Measurements from ENCODE around the gene KCNQ4.
A peak's percentile ranks its signal among the peaks of the same experiment; 100 is the strongest.

KCNQ4 gene

DNA sequence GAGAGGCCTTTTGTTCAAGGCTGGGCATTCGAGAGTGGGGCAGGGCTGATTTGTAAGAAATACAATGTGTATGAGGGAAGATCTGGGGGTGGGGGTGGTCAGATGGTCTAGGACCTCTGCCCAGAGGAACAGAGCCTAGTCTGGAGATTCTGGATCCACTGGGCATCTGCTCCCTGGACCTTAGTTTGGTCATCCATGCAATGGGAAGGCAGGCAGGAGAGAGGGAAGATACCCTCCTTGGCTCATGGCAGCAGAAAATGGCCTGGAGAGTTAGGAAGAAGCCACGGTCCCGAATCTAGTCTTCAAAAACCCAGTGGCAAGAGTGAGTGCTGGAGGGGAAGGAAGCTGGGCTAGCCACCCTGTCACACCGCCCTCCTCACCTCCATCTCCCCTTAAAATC lies 39.8 kb downstream of the KCNQ4 start:
- no peaks in the 10 kb centered on the region for H3K9me3 Mint-ChIP-seq
- H3K27me3 Mint-ChIP-seq (ENCODE audit: low read depth): peaks cover 3% of the 10 kb centered on the region
- H3K36me3 Mint-ChIP-seq (ENCODE audit: low read depth): no peaks in the 10 kb centered on the region
- H3K4me3 Mint-ChIP-seq: no peak overlapping the region
- H3K4me1 Mint-ChIP-seq (ENCODE audit: low read depth): peaks cover 25% of the 10 kb centered on the region
- H3K27ac Mint-ChIP-seq: no peak overlapping the region

DNA sequence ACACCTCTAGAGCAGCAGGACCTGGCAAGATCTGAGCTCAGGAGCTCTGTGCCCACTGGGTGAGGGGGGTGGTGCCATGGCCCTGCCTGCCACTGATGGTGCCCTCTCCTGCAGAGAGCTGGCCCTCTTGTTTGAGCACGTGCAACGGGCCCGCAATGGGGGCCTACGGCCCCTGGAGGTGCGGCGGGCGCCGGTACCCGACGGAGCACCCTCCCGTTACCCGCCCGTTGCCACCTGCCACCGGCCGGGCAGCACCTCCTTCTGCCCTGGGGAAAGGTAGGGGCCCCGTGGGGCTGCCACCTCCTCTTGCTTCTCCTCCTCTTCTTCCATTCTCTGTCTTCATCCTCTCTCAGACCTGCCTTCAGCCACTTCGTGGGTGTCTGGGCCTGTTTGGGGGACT lies 40.4 kb downstream of the KCNQ4 start:
- H3K27ac Mint-ChIP-seq: no peak overlapping the region
- H3K36me3 Mint-ChIP-seq (ENCODE audit: low read depth): no peaks in the 10 kb centered on the region
- H3K4me3 Mint-ChIP-seq: no peak overlapping the region
- H3K9me3 Mint-ChIP-seq: no peaks in the 10 kb centered on the region
- peaks cover 3% of the 10 kb centered on the region for H3K27me3 Mint-ChIP-seq (ENCODE audit: low read depth)
- H3K4me1 Mint-ChIP-seq (ENCODE audit: low read depth): peaks cover 20% of the 10 kb centered on the region

- Mint-ChIP-seq H3K4me3 (no peak overlapping the region), H3K27ac (peak overlapping the region; percentile 26), H3K9me3 (no peaks in the 10 kb centered on the region), H3K4me1 (ENCODE audit: low read depth) (peaks cover 14% of the 10 kb centered on the region), H3K27me3 (ENCODE audit: low read depth) (peaks cover 3% of the 10 kb centered on the region), H3K36me3 (ENCODE audit: low read depth) (no peaks in the 10 kb centered on the region)
Measured at GRCh38 chr1:40824591-40825434, 41.2 kb downstream of the KCNQ4 start.

GRCh38 chr1:40825435-40825788 lies 41.8 kb downstream of the KCNQ4 start:
- no peaks in the 10 kb centered on the region for H3K36me3 Mint-ChIP-seq (ENCODE audit: low read depth)
- peak overlapping the region; percentile 14 for H3K27ac Mint-ChIP-seq
- no peak overlapping the region for H3K4me3 Mint-ChIP-seq
- H3K4me1 Mint-ChIP-seq (ENCODE audit: low read depth): peaks cover 14% of the 10 kb centered on the region
- H3K27me3 Mint-ChIP-seq (ENCODE audit: low read depth): peaks cover 3% of the 10 kb centered on the region
- no peaks in the 10 kb centered on the region for H3K9me3 Mint-ChIP-seq

DNA sequence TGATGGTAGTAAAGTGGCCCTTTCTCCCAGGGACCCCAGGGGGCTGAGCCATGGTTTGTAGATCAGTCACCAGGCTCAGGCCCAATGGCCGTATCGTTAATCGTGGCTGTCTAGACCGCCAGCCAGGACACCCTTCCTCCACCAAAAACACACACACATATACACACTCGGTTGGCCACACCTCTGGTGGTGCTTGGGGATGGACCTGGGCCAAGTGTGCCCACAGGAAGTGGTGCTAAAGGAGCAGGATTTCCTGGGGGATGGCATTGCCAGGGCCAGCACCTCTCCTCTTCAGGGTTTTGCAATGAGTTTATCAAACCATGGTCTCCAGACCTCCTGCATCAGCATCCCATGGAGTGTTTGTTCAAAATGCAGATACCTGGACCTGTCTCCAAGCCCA lies 42.4 kb downstream of the KCNQ4 start:
- Mint-ChIP-seq H3K36me3 (ENCODE audit: low read depth) (no peaks in the 10 kb centered on the region), H3K27me3 (ENCODE audit: low read depth) (peaks cover 3% of the 10 kb centered on the region), H3K9me3 (no peaks in the 10 kb centered on the region), H3K27ac (no peak overlapping the region), H3K4me1 (ENCODE audit: low read depth) (peaks cover 14% of the 10 kb centered on the region), H3K4me3 (no peak overlapping the region)

DNA sequence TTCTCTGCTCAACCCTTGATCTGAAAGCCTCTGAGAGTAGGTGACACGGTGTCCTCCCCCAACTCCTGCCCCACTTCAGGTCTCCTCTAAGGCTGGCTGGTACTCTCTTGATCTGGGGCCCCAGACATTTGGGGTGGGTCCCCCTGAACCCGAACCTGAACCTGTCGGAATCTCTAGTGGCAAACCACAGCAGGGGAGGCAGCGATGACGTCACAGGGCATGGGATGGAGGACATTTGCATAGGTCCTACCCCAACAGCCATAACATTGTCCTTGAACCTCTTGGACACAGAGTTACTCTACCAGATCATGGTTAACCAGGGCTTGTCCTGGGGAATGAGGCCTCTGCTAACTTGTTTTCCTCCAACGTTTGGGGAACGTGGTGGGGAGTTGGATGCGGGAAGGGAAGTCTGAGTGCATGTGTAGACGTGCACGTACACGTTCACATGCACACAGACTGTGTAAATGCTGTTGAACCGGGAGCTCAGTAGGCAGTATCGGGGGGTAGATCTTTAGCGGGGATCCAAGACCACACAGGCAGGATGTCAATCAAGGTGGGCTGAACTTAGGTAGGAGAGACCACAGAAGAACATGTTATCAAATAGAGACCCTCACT lies 46.2 kb downstream of the KCNQ4 start:
- H3K27ac Mint-ChIP-seq: no peak overlapping the region
- no peaks in the 10 kb centered on the region for H3K36me3 Mint-ChIP-seq (ENCODE audit: low read depth)
- H3K27me3 Mint-ChIP-seq (ENCODE audit: low read depth): peaks cover 3% of the 10 kb centered on the region
- H3K4me1 Mint-ChIP-seq (ENCODE audit: low read depth): peaks cover 15% of the 10 kb centered on the region
- no peaks in the 10 kb centered on the region for H3K9me3 Mint-ChIP-seq
- no peak overlapping the region for H3K4me3 Mint-ChIP-seq

GRCh38 chr1:40830419-40830943 lies 46.9 kb downstream of the KCNQ4 start:
- no peak overlapping the region for H3K4me3 Mint-ChIP-seq
- H3K9me3 Mint-ChIP-seq: no peaks in the 10 kb centered on the region
- H3K27ac Mint-ChIP-seq: no peak overlapping the region
- H3K27me3 Mint-ChIP-seq (ENCODE audit: low read depth): peaks cover 3% of the 10 kb centered on the region
- H3K4me1 Mint-ChIP-seq (ENCODE audit: low read depth): peaks cover 8% of the 10 kb centered on the region
- no peaks in the 10 kb centered on the region for H3K36me3 Mint-ChIP-seq (ENCODE audit: low read depth)

- Mint-ChIP-seq H3K36me3 (ENCODE audit: low read depth) (no peaks in the 10 kb centered on the region), H3K27ac (no peak overlapping the region), H3K9me3 (no peaks in the 10 kb centered on the region), H3K4me1 (ENCODE audit: low read depth) (peaks cover 5% of the 10 kb centered on the region), H3K4me3 (no peak overlapping the region), H3K27me3 (ENCODE audit: low read depth) (peaks cover 3% of the 10 kb centered on the region)
Measured at GRCh38 chr1:40831001-40831732, 47.6 kb downstream of the KCNQ4 start.

- H3K9me3 Mint-ChIP-seq: no peaks in the 10 kb centered on the region
- H3K4me3 Mint-ChIP-seq: no peak overlapping the region
- no peak overlapping the region for H3K27ac Mint-ChIP-seq
- H3K36me3 Mint-ChIP-seq (ENCODE audit: low read depth): no peaks in the 10 kb centered on the region
- peaks cover 1% of the 10 kb centered on the region for H3K4me1 Mint-ChIP-seq (ENCODE audit: low read depth)
- H3K27me3 Mint-ChIP-seq (ENCODE audit: low read depth): no peaks in the 10 kb centered on the region
Measured at GRCh38 chr1:40833979-40834378, 50.4 kb downstream of the KCNQ4 start.

GRCh38 chr1:40834968-40835545 lies 51.5 kb downstream of the KCNQ4 start:
- peaks cover 5% of the 10 kb centered on the region for H3K4me1 Mint-ChIP-seq (ENCODE audit: low read depth)
- H3K36me3 Mint-ChIP-seq (ENCODE audit: low read depth): no peaks in the 10 kb centered on the region
- H3K27me3 Mint-ChIP-seq (ENCODE audit: low read depth): no peaks in the 10 kb centered on the region
- H3K9me3 Mint-ChIP-seq: no peaks in the 10 kb centered on the region
- H3K27ac Mint-ChIP-seq: no peak overlapping the region
- no peak overlapping the region for H3K4me3 Mint-ChIP-seq

DNA sequence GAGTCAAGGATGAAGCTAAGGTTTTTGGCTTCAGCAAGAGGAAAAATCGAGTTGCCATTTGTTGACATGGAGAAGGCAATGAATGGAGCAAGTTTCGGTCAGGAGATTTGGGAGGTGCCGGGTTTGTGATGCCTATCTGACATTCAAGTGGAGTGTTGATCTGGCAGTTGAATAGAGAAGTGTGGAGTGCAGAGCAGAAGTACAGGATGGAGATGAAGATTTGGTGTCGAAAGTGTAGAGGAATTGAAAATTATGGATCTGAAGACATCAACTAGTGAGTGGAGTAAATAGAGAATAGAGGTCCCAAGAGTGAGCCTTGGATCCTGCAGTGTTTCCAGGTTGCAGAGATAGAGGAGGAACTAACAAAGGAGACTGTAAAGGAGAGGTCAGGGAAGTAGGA lies 52.7 kb downstream of the KCNQ4 start:
- Mint-ChIP-seq H3K9me3 (no peaks in the 10 kb centered on the region), H3K4me3 (no peak overlapping the region)

DNA sequence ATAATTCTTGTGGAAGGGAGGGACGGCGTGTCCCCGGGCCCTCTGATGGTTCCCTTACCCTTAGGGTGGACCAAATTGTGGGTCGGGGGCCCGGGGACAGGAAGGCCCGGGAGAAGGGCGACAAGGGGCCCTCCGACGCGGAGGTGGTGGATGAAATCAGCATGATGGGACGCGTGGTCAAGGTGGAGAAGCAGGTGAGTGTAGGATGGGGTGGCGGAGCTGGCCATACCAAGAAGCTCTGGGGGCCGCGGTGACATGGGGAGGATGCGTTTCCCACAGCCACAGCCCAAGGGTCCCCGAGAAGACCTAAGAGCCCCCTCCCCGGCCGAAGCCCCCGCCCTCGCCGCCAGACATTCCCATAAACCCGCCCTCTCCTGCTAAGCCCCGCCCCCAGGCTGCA lies 54.0 kb downstream of the KCNQ4 start:
- Mint-ChIP-seq H3K9me3 (peaks cover 4% of the 10 kb centered on the region), H3K36me3 (ENCODE audit: low read depth) (peaks cover 5% of the 10 kb centered on the region), H3K4me3 (no peak overlapping the region), H3K4me1 (ENCODE audit: low read depth) (peaks cover 20% of the 10 kb centered on the region), H3K27me3 (ENCODE audit: low read depth) (no peaks in the 10 kb centered on the region), H3K27ac (no peak overlapping the region)

More for the DNA sequence above, 52.7 kb downstream of the KCNQ4 start:
- Mint-ChIP-seq H3K27me3 (ENCODE audit: low read depth) (no peaks in the 10 kb centered on the region), H3K27ac (no peak overlapping the region), H3K36me3 (ENCODE audit: low read depth) (no peaks in the 10 kb centered on the region), H3K4me1 (ENCODE audit: low read depth) (peaks cover 16% of the 10 kb centered on the region)

DNA sequence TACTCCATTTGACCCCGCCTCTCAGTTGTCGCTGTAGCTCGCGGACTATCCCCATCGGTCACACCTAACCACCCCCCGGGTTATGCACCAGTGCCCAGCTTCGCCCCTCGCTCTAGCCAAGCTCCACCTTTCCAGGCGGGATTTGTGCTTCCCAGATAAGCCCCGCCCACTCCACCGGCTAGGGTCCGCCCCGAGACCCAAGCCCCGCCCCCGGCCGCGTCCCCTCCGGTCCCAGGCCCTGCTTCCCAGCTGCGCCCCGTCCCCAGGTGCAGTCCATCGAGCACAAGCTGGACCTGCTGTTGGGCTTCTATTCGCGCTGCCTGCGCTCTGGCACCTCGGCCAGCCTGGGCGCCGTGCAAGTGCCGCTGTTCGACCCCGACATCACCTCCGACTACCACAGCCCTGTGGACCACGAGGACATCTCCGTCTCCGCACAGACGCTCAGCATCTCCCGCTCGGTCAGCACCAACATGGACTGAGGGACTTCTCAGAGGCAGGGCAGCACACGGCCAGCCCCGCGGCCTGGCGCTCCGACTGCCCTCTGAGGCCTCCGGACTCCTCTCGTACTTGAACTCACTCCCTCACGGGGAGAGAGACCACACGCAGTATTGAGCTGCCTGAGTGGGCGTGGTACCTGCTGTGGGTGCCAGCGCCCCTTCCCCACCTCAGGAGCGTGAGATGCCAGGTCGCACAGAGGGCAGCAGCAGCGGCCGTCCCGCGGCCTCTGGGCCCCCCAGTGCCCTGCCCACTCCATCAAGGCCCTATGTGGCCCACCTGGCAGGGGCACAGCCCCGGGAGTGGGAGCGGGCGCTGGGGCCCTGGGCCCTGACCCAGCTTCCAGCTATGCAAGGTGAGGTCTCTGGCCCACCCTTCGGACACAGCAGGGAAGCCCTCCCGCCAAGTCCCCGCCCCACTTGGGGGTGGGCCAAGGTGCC lies 54.7 kb downstream of the KCNQ4 start:
- H3K9me3 Mint-ChIP-seq: peaks cover 5% of the 10 kb centered on the region
- H3K27me3 Mint-ChIP-seq (ENCODE audit: low read depth): no peaks in the 10 kb centered on the region
- H3K4me1 Mint-ChIP-seq (ENCODE audit: low read depth): peaks cover 20% of the 10 kb centered on the region
- peaks cover 5% of the 10 kb centered on the region for H3K36me3 Mint-ChIP-seq (ENCODE audit: low read depth)
- no peak overlapping the region for H3K4me3 Mint-ChIP-seq
- no peak overlapping the region for H3K27ac Mint-ChIP-seq
